K562 (cell line): ENCODE measurements around the gene TOMM6. TPM values are rescaled to one million over a fixed set of nuclear protein-coding genes. Genes with fewer than 3 reads are reported as not detected.

ENCODE experiments used
- ARID1B ChIP-seq: fragments of 450-650 bp; IDR thresholded peaks from 2 replicates; pipeline ENCODE4 v1.6.1; 2016; ENCODE audit warnings: antibody characterized with exemption, mild to moderate bottlenecking, inconsistent platforms
- ETV5 ChIP-seq: sonication (generic); formaldehyde crosslinking; IDR thresholded peaks from 2 replicates; pipeline ENCODE4 v1.4.0; 2020; ENCODE audit warnings: low read depth, mild to moderate bottlenecking, missing genetic modification reagents
- FIP1L1 ChIP-seq: fragments of 200-400 bp; formaldehyde crosslinking; IDR thresholded peaks from 2 replicates; pipeline ENCODE4 v1.6.1; 2018; ENCODE audit warnings: mild to moderate bottlenecking, low read depth, low read length; ENCODE audit not compliant: poor library complexity, severe bottlenecking
- HNRNPUL1 ChIP-seq: fragments of 200-400 bp; formaldehyde crosslinking; IDR thresholded peaks from 2 replicates; pipeline ENCODE4 v1.6.1; 2017; ENCODE audit warnings: low read length
- KDM2B ChIP-seq: fragments of 250-450 bp; sonication (Bioruptor Pico); IDR thresholded peaks from 2 replicates; pipeline ENCODE4 v1.8.0; 2021; ENCODE audit warnings: mild to moderate bottlenecking, moderate library complexity
- MED1 ChIP-seq: sonication (generic); formaldehyde crosslinking; IDR thresholded peaks from 2 replicates; pipeline ENCODE4 v1.8.1; 2023; ENCODE audit warnings: missing genetic modification reagents, borderline replicate concordance
- RAD51 ChIP-seq: fragments of 450-650 bp; IDR thresholded peaks from 2 replicates; pipeline ENCODE4 v1.7.1; 2016; ENCODE audit warnings: low read depth, mild to moderate bottlenecking, borderline replicate concordance
- TAF9B ChIP-seq: fragments of 450-650 bp; IDR thresholded peaks from 2 replicates; pipeline ENCODE4 v1.6.1; 2018; ENCODE audit warnings: mild to moderate bottlenecking; ENCODE audit not compliant: partially characterized antibody
- TRIM24 ChIP-seq, 2 experiments: fragments of 450-650 bp; IDR thresholded peaks; 2 replicates each; pipeline ENCODE4 v1.6.1; 2016
- ZNF24 ChIP-seq: fragments of 450-650 bp; IDR thresholded peaks from 2 replicates; pipeline ENCODE4 v1.6.1; 2016
- ZNF431 ChIP-seq: sonication (generic); formaldehyde crosslinking; IDR thresholded peaks from 2 replicates; pipeline ENCODE4 v1.8.0; 2022; ENCODE audit warnings: mild to moderate bottlenecking, missing genetic modification reagents
- polyA plus RNA-seq, 8 experiments: library from polyadenylated mRNA; depleted of rRNA in 4 of 8; stranded (reverse) in 5 of 8; unstranded in 3 of 8; fragments of >200 nt; fragmentation: Nextera tagmentation in 2 of 8; fragmentation: Illumina TruSeq in 1 of 8; extraction: Ambion mirVana in 2 of 8; extraction: Trizol in 1 of 8; gene quantifications; 2 replicates each; pipeline versions ENCODE4 v1.2.1 to v1.2.3, GENCODE V29; 2011 to 2014; ENCODE audit warnings: inconsistent platforms in 1 of 8, missing spikeins in 1 of 8
- total RNA-seq, 7 experiments: library from RNA; depleted of rRNA in 6 of 7; stranded (reverse); fragments of >200 nt in 6 of 7; fragmentation: Illumina TruSeq in 2 of 7; extraction: Trizol in 2 of 7; gene quantifications; 2 replicates each; pipeline versions ENCODE4 v1.2.1 to v1.2.3, GENCODE V29; 2011 to 2021; ENCODE audit warnings: low replicate concordance in 1 of 7
- TF ChIP-seq, protein P1 (sequence below): fragments of 250-450 bp; sonication (Bioruptor Pico); IDR thresholded peaks from 2 replicates; pipeline ENCODE4 v1.8.0; 2021; ENCODE audit warnings: borderline replicate concordance, mild to moderate bottlenecking, moderate library complexity; ENCODE audit not compliant: poor library complexity, severe bottlenecking
- TF ChIP-seq, protein P2 (sequence below): sonication (generic); formaldehyde crosslinking; IDR thresholded peaks from 2 replicates; pipeline ENCODE4 v1.8.1; 2023; ENCODE audit warnings: mild to moderate bottlenecking, missing genetic modification reagents
- TF ChIP-seq, protein P3 (sequence below): sonication (generic); formaldehyde crosslinking; IDR thresholded peaks from 2 replicates; pipeline ENCODE4 v1.8.0; 2022; ENCODE audit warnings: missing genetic modification reagents, mild to moderate bottlenecking, moderate library complexity, borderline replicate concordance
- TF ChIP-seq, protein P4 (sequence below): fragments of 250-450 bp; sonication (Bioruptor Pico); IDR thresholded peaks from 2 replicates; pipeline ENCODE4 v1.4.0; 2020; ENCODE audit warnings: borderline replicate concordance
- TF ChIP-seq, protein P5 (sequence below): sonication (generic); formaldehyde crosslinking; IDR thresholded peaks from 2 replicates; pipeline ENCODE4 v1.8.1; 2023; ENCODE audit warnings: mild to moderate bottlenecking, missing genetic modification reagents
- TF ChIP-seq, protein P6 (sequence below): sonication (generic); formaldehyde crosslinking; IDR thresholded peaks from 2 replicates; pipeline ENCODE4 v1.9.0; 2022; ENCODE audit warnings: mild to moderate bottlenecking, missing genetic modification reagents

The TOMM6 gene
- total and polyA plus RNA-seq, 9 of the 15 experiments (the other 6 are each of a cell fraction or from before 2014, with no cell fraction given): 380 to 2,097 (median 1,065) TPM

DNA sequence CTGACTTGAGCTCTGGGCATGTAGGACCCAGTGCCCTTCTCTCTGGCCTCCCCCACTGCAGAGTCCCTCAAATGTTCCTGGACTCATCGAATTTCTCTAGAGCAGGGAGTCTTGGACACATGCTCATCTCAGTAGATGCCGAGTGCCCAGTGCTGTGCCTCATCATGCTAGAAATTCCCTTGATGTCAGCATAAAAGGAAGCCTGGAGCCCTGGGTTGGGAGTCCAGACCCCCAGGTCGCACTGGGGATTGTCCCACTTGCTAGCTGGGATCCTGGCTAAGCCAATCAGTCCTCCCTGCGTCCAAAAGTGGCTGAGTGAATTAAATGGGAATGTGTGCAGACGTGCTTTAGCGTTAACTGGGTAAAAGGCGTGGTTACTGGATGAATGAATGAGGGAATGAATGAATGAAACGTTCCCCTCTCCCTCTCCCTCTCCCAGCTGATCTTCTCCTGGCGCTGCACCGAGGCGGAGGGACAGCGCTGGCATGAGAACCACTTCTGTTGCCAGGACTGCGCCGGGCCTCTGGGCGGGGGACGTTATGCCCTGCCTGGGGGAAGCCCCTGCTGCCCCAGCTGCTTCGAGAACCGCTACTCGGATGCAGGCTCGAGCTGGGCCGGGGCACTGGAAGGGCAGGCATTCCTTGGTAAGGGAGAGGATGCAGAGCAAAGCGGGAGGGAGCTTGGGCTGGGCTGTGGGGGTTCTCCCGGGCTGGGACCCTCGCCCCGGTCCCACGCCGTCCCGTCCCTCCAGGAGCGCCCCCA lies 1.6 kb upstream of the TOMM6 start (continued):
- TF ChIP-seq HNRNPUL1 (no peak), TAF9B (no peak), ZNF24 (peak; percentile 96), ZNF431 (CRISPR knock-in tag) (0 out of 2 replicates have a peak, but pooled peaks have one; percentile 32), MED1 (CRISPR knock-in tag) (no peak), RAD51 (no peak), KDM2B (CRISPR knock-in tag) (peak; percentile 46; the same call in 1 of the 2 replicates), FIP1L1 (peak; percentile 47), ETV5 (no peak), ARID1B (no peak), TRIM24 (IDR thresholded peaks at IDR 0.05) (no peak)
- TF ChIP-seq, protein P1, sequence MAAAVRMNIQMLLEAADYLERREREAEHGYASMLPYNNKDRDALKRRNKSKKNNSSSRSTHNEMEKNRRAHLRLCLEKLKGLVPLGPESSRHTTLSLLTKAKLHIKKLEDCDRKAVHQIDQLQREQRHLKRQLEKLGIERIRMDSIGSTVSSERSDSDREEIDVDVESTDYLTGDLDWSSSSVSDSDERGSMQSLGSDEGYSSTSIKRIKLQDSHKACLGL: no peak
- TF ChIP-seq, protein P2, sequence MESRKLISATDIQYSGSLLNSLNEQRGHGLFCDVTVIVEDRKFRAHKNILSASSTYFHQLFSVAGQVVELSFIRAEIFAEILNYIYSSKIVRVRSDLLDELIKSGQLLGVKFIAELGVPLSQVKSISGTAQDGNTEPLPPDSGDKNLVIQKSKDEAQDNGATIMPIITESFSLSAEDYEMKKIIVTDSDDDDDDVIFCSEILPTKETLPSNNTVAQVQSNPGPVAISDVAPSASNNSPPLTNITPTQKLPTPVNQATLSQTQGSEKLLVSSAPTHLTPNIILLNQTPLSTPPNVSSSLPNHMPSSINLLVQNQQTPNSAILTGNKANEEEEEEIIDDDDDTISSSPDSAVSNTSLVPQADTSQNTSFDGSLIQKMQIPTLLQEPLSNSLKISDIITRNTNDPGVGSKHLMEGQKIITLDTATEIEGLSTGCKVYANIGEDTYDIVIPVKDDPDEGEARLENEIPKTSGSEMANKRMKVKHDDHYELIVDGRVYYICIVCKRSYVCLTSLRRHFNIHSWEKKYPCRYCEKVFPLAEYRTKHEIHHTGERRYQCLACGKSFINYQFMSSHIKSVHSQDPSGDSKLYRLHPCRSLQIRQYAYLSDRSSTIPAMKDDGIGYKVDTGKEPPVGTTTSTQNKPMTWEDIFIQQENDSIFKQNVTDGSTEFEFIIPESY (CRISPR knock-in tag): peak; percentile 12; the same call in 1 of the 2 replicates
- TF ChIP-seq, protein P3, sequence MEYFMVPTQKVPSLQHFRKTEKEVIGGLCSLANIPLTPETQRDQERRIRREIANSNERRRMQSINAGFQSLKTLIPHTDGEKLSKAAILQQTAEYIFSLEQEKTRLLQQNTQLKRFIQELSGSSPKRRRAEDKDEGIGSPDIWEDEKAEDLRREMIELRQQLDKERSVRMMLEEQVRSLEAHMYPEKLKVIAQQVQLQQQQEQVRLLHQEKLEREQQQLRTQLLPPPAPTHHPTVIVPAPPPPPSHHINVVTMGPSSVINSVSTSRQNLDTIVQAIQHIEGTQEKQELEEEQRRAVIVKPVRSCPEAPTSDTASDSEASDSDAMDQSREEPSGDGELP (CRISPR knock-in tag): peak; percentile 42; the same call in 1 of the 2 replicates
- TF ChIP-seq, protein P4, sequence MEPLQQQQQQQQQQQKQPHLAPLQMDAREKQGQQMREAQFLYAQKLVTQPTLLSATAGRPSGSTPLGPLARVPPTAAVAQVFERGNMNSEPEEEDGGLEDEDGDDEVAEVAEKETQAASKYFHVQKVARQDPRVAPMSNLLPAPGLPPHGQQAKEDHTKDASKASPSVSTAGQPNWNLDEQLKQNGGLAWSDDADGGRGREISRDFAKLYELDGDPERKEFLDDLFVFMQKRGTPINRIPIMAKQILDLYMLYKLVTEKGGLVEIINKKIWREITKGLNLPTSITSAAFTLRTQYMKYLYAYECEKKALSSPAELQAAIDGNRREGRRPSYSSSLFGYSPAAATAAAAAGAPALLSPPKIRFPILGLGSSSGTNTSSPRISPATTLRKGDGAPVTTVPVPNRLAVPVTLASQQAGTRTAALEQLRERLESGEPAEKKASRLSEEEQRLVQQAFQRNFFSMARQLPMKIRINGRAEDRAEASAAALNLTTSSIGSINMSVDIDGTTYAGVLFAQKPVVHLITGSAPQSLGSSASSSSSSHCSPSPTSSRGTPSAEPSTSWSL (CRISPR knock-in tag): no peak
- TF ChIP-seq, protein P5, sequence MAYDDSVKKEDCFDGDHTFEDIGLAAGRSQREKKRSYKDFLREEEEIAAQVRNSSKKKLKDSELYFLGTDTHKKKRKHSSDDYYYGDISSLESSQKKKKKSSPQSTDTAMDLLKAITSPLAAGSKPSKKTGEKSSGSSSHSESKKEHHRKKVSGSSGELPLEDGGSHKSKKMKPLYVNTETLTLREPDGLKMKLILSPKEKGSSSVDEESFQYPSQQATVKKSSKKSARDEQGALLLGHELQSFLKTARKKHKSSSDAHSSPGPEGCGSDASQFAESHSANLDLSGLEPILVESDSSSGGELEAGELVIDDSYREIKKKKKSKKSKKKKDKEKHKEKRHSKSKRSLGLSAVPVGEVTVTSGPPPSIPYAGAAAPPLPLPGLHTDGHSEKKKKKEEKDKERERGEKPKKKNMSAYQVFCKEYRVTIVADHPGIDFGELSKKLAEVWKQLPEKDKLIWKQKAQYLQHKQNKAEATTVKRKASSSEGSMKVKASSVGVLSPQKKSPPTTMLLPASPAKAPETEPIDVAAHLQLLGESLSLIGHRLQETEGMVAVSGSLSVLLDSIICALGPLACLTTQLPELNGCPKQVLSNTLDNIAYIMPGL (CRISPR knock-in tag): no peak
- TF ChIP-seq, protein P6, sequence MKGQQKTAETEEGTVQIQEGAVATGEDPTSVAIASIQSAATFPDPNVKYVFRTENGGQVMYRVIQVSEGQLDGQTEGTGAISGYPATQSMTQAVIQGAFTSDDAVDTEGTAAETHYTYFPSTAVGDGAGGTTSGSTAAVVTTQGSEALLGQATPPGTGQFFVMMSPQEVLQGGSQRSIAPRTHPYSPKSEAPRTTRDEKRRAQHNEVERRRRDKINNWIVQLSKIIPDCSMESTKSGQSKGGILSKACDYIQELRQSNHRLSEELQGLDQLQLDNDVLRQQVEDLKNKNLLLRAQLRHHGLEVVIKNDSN (CRISPR knock-in tag): 0 out of 2 replicates have a peak, but pooled peaks have one; percentile 21
